Measurements from ENCODE around the gene EPYC.

DNA sequence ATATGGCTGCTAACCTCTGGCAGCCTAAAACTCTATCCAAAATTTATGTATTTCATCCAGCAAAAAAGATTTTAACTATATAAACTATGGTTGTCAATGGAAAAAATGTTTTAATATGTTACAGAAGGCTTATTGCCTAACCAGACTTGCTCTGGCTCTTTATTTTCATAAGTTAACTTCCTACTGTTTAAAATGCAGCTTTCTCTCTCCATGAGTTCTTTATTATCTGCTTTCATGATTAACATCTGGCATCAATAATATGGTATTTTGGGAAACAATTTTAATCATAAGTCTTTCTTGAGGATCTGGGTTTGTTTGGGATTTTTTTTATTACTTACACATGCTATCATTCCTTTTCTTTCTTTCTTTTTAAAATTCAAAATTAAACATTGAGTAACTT lies 32.5 kb upstream of the EPYC start:
- TF ChIP-seq, protein P1, sequence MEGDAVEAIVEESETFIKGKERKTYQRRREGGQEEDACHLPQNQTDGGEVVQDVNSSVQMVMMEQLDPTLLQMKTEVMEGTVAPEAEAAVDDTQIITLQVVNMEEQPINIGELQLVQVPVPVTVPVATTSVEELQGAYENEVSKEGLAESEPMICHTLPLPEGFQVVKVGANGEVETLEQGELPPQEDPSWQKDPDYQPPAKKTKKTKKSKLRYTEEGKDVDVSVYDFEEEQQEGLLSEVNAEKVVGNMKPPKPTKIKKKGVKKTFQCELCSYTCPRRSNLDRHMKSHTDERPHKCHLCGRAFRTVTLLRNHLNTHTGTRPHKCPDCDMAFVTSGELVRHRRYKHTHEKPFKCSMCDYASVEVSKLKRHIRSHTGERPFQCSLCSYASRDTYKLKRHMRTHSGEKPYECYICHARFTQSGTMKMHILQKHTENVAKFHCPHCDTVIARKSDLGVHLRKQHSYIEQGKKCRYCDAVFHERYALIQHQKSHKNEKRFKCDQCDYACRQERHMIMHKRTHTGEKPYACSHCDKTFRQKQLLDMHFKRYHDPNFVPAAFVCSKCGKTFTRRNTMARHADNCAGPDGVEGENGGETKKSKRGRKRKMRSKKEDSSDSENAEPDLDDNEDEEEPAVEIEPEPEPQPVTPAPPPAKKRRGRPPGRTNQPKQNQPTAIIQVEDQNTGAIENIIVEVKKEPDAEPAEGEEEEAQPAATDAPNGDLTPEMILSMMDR (IDR thresholded peaks at IDR 0.05; ENCODE audit: insufficient read depth, low read depth, low read length), result no peak
- no peak for TF ChIP-seq EZH2 (IDR thresholded peaks at IDR 0.05; ENCODE audit: insufficient read depth, low read length)
